NB4 (cell line): ENCODE measurements around the gene C1QTNF8.

Experiments used
- DNase-seq: peaks from one replicate; pipeline ENCODE4 v3.0.0; 2010; ENCODE audit warnings: low read depth
- H3K4me3 ChIP-seq: one replicate; pipeline ENCODE4 v1.5.1; 2011; ENCODE audit warnings: mild to moderate bottlenecking, low read depth, low read length, moderate library complexity
- MAX ChIP-seq: IDR thresholded peaks from 2 replicates; pipeline ENCODE4 v1.6.1; 2011; ENCODE audit warnings: low read depth, low read length
- MYC ChIP-seq: IDR thresholded peaks from 2 replicates; pipeline ENCODE4 v1.6.1; 2011; ENCODE audit warnings: low read depth, low read length
- POLR2A ChIP-seq: IDR thresholded peaks from 2 replicates; pipeline ENCODE4 v1.6.1; 2011; ENCODE audit warnings: mild to moderate bottlenecking; ENCODE audit not compliant: insufficient read length; ENCODE audit errors: extremely low read depth
- TF ChIP-seq, protein P1 (sequence below): IDR thresholded peaks from one replicate; pipeline ENCODE4 v1.5.1; 2012; ENCODE audit warnings: low read depth, low read length

The C1QTNF8 gene

DNA sequence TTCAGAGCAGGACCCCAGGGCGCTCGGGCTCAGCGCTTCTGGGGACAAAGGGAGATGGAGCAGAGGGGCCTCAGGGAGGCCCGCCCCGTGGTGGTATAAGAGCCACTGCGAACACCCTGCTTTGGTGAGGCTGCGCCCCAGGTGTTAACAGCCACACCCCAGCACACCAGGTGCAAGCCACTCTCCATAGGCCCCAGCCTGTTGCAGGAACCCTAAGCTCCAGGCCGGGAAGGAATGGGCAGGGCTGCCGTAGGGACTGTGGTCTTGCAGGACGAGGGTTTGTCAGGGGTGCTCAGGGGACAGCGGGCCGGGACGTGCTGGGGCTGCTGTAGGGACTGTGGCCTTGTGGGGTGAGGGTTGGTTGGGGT is 40.5 kb downstream of the C1QTNF8 start:
- TF ChIP-seq, protein P1, sequence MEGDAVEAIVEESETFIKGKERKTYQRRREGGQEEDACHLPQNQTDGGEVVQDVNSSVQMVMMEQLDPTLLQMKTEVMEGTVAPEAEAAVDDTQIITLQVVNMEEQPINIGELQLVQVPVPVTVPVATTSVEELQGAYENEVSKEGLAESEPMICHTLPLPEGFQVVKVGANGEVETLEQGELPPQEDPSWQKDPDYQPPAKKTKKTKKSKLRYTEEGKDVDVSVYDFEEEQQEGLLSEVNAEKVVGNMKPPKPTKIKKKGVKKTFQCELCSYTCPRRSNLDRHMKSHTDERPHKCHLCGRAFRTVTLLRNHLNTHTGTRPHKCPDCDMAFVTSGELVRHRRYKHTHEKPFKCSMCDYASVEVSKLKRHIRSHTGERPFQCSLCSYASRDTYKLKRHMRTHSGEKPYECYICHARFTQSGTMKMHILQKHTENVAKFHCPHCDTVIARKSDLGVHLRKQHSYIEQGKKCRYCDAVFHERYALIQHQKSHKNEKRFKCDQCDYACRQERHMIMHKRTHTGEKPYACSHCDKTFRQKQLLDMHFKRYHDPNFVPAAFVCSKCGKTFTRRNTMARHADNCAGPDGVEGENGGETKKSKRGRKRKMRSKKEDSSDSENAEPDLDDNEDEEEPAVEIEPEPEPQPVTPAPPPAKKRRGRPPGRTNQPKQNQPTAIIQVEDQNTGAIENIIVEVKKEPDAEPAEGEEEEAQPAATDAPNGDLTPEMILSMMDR: no peak
- TF ChIP-seq POLR2A (no peak), MYC (no peak), MAX (no peak)
- no peak for DNase-seq
- H3K4me3 ChIP-seq: no peak overlapping the region

DNA sequence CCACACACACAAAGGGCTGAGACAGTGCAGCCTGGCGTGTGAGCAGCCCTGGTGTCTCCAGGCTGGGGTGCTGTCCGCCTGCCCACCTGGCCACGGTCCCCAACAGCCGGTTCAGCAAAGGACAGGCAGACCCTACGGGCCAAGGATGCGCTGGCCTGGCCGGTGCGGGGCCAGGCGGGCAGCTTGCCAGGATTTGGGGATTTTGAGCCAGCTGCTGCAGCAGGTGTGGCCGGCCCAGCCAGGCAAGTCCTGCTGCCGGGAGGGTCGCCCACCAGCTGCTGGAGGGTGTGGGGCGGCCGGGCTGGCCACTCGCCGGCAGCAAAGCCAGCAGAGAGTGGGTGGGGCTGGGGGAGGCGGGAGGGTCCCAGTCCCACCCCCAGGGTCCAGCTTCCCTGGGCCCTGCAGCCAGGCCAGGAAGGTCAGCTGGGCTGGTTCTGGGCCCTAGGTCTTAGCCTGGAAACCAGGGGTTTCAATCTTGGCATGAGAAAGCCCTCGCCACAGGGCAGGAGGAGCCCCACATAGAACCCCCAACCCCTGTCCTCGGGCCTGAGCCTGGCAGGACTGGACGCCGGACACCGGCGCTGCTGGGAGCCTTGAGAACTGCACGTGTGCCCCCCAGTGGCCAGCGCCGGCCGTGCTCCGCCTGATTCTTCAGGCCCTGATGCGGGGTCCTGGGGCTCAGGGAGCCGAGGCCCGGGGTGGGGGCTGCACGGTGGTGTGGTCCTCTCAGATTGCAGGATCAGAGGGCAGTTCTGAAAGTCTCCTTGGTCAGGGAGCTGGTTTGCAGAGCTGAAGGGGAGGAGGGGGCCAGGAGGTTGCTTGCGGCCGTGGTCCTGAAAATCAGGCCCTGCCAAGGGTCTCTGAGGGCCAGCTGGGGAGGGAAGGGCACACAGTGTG is 41.1 kb downstream of the C1QTNF8 start:
- DNase-seq: peak; percentile 33
- TF ChIP-seq MYC (no peak), MAX (peak; percentile 47)
- TF ChIP-seq, protein P1: peak; percentile 59
- no peak overlapping the region for H3K4me3 ChIP-seq

DNA sequence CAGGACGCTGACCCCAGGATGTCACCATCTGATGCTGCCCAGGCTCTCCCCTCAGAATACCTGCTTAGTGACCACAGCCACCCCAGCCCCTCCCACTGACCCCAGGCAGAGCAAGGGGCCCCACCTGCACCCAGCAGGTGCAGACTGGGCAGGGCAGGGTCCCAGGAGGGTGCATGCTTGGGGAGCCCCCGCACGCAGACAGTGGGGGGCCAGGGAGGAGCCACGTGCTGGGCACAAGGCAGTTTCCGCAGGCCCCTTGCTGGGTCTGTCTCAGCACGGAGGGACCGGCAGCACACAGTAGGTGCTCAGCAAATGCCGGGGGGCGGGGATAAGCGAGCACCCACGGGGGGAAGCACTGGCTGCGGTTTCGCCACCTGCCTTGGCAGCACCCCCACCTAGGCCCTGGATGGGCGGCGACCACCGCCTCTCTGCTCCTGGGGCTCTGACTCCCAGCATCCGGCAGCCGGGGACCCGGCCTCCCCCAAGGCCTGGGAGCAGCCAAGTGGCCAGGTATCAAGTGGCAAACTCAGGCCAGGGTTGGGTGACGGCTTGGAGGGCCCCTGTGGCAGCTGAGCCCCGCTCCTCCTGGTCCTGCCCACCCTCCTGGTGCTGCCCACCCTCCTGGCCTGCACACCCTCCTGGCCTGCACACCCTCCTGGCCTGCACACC is 42.2 kb downstream of the C1QTNF8 start:
- no peak for DNase-seq
- TF ChIP-seq, protein P1: no peak
- TF ChIP-seq POLR2A (no peak), MAX (no peak), MYC (no peak)
- H3K4me3 ChIP-seq: no peak overlapping the region

DNA sequence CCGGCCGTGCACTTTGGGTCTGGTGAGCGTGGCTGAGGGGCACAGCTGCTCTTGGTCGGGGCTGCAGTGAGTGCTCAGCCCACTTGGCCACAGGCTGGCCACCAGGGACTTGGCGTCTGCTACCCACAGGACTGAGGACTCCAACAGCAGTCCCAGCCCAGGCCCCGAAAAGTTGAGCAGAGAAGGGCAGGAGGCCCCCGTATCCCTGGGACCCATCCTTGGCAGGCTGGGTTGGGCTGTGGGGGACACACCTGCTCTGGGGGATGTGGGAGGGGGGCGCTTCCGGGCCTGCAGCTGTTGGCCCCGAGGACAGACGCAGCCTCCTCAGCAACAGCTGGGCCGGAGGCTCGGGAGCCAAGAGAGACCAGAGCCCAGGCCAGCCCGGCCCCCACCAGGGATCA is 42.9 kb downstream of the C1QTNF8 start:
- DNase-seq: no peak
- TF ChIP-seq MYC (no peak), MAX (no peak), POLR2A (no peak)
- TF ChIP-seq, protein P1: no peak
- no peak overlapping the region for H3K4me3 ChIP-seq

DNA sequence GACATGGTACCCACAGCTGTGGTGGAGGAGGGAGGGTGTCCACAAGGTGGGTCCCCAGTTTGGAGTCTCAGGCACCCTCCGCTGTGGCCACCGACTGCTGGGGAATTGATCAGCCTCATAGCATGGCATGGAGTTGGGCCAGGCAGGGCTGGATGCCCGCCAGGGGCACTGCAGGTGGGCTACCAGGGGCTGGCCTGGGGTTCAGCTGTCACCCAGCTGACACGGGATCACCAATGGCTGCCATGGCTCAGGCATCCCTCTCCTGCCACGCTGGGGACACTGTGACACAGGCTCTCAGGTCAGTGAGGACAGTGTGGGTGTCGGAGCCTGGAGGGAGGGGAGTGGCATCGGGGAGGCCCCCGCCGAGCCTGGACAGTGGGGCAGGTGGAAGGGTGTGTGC is 43.3 kb downstream of the C1QTNF8 start:
- TF ChIP-seq POLR2A (no peak), MYC (no peak), MAX (no peak)
- TF ChIP-seq, protein P1: no peak
- H3K4me3 ChIP-seq: no peak overlapping the region
- DNase-seq: no peak
